ENCODE results near the gene SMIM22.

SMIM22 gene

GRCh38 chr16:4772351-4772750 lies 22.8 kb upstream of the SMIM22 start:
- TF ChIP-seq CTCF (conservative IDR thresholded peaks at IDR 0.05; ENCODE audit: low read depth, low read length): no peak
- Histone ChIP-seq H3K27me3 (ENCODE audit: insufficient read depth, low read depth) (no peaks in the 10 kb centered on the region), H3K36me3 (ENCODE audit: insufficient read depth) (no peaks in the 10 kb centered on the region), H3K79me2 (ENCODE audit: insufficient read depth, low read depth) (no peaks in the 10 kb centered on the region), H3K27ac (no peak overlapping the region), H2AFZ (ENCODE audit: low read depth) (no peak overlapping the region), H3K4me2 (no peak overlapping the region), H3K9ac (no peak overlapping the region), H3K4me1 (ENCODE audit: low read depth, poor library complexity, severe bottlenecking) (peaks cover 11% of the 10 kb centered on the region), H3K4me3 (IDR thresholded peaks at IDR 0.05; ENCODE audit: insufficient read depth, low read depth, low read length) (no peak overlapping the region), H4K20me1 (ENCODE audit: insufficient read depth) (no peaks in the 10 kb centered on the region)

GRCh38 chr16:4775005-4775404 lies 20.2 kb upstream of the SMIM22 start:
- Histone ChIP-seq H4K20me1 (ENCODE audit: insufficient read depth) (no peaks in the 10 kb centered on the region), H3K79me2 (ENCODE audit: insufficient read depth, low read depth) (no peaks in the 10 kb centered on the region), H2AFZ (ENCODE audit: low read depth) (no peak overlapping the region), H3K4me3 (IDR thresholded peaks at IDR 0.05; ENCODE audit: insufficient read depth, low read depth, low read length) (no peak overlapping the region), H3K27ac (no peak overlapping the region), H3K27me3 (ENCODE audit: insufficient read depth, low read depth) (no peaks in the 10 kb centered on the region), H3K4me1 (ENCODE audit: low read depth, poor library complexity, severe bottlenecking) (no peaks in the 10 kb centered on the region), H3K9ac (no peak overlapping the region), H3K36me3 (ENCODE audit: insufficient read depth) (no peaks in the 10 kb centered on the region), H3K4me2 (no peak overlapping the region)
- no peak for TF ChIP-seq CTCF (conservative IDR thresholded peaks at IDR 0.05; ENCODE audit: low read depth, low read length)

- Histone ChIP-seq H4K20me1 (ENCODE audit: insufficient read depth) (no peaks in the 10 kb centered on the region), H3K27me3 (ENCODE audit: insufficient read depth, low read depth) (no peaks in the 10 kb centered on the region), H3K4me3 (IDR thresholded peaks at IDR 0.05; ENCODE audit: insufficient read depth, low read depth, low read length) (no peak overlapping the region), H3K9ac (no peak overlapping the region), H2AFZ (ENCODE audit: low read depth) (no peak overlapping the region), H3K4me2 (no peak overlapping the region), H3K36me3 (ENCODE audit: insufficient read depth) (no peaks in the 10 kb centered on the region), H3K4me1 (ENCODE audit: low read depth, poor library complexity, severe bottlenecking) (no peaks in the 10 kb centered on the region), H3K27ac (no peak overlapping the region), H3K79me2 (ENCODE audit: insufficient read depth, low read depth) (no peaks in the 10 kb centered on the region)
- TF ChIP-seq CTCF (conservative IDR thresholded peaks at IDR 0.05; ENCODE audit: low read depth, low read length): no peak
These were observed 18.9 kb upstream of the SMIM22 start for GRCh38 chr16:4776141-4776705.

- no peak for TF ChIP-seq CTCF (conservative IDR thresholded peaks at IDR 0.05; ENCODE audit: low read depth, low read length)
- H3K27me3 ChIP-seq (ENCODE audit: insufficient read depth, low read depth): no peaks in the 10 kb centered on the region
- H3K4me1 ChIP-seq (ENCODE audit: low read depth, poor library complexity, severe bottlenecking): no peaks in the 10 kb centered on the region
- H3K79me2 ChIP-seq (ENCODE audit: insufficient read depth, low read depth): no peaks in the 10 kb centered on the region
- H3K36me3 ChIP-seq (ENCODE audit: insufficient read depth): no peaks in the 10 kb centered on the region
- no peak overlapping the region for H3K27ac ChIP-seq
- H3K9ac ChIP-seq: no peak overlapping the region
- no peaks in the 10 kb centered on the region for H4K20me1 ChIP-seq (ENCODE audit: insufficient read depth)
- H3K4me2 ChIP-seq: no peak overlapping the region
- H3K4me3 ChIP-seq (IDR thresholded peaks at IDR 0.05; ENCODE audit: insufficient read depth, low read depth, low read length): no peak overlapping the region
- H2AFZ ChIP-seq (ENCODE audit: low read depth): no peak overlapping the region
These were observed 17.7 kb upstream of the SMIM22 start for GRCh38 chr16:4777339-4778049.
